Keratinocyte (primary cell): ENCODE measurements around the gene BNIP5.

ENCODE experiments used
- CTCF ChIP-seq, 3 experiments: IDR thresholded peaks in 1 of 3; conservative IDR thresholded peaks in 1 of 3; optimal IDR thresholded peaks in 1 of 3; 2 replicates in 2 of 3; 3 replicates in 1 of 3; pipeline versions ENCODE3 to v1.5.1; 2011; ENCODE audit warnings: low read length in 3 of 3, mild to moderate bottlenecking in 3 of 3, moderate library complexity in 2 of 3, control low read depth in 1 of 3, inconsistent platforms in 1 of 3; ENCODE audit not compliant: insufficient read depth in 2 of 3; ENCODE audit errors: extremely low read depth in 1 of 3
- EZH2 ChIP-seq: IDR thresholded peaks from one replicate; pipeline ENCODE4 v1.6.1; 2012; ENCODE audit warnings: inconsistent platforms, mild to moderate bottlenecking, low read length, moderate library complexity

GRCh38 chr6:36322591-36322990 lies 14.1 kb downstream of the BNIP5 start:
- TF ChIP-seq CTCF (optimal IDR thresholded peaks at IDR 0.05 in 1 of 3, IDR thresholded peaks at IDR 0.05 in 1 of 3, conservative IDR thresholded peaks at IDR 0.05 in 1 of 3; ENCODE audit: extremely low read depth in 1 of 3, insufficient read depth in 2 of 3, low read length in 3 of 3) (no peak), EZH2 (no peak)
